Chondrocyte (in vitro differentiated cells): Measurements from ENCODE around the gene ISLR2. TPM values are rescaled to one million over a fixed set of nuclear protein-coding genes. Genes with fewer than 3 reads are reported as not detected.

Experiments
- DNase-seq: peaks from one replicate; pipeline ENCODE4 v3.0.0; 2021; ENCODE audit warnings: mixed read lengths, low spot score
- H3K27ac Mint-ChIP-seq: one replicate; pipeline ENCODE4 v1.8.0; 2021; ENCODE audit warnings: mild to moderate bottlenecking, moderate library complexity, mixed read lengths; ENCODE audit not compliant: unreplicated experiment
- H3K27me3 Mint-ChIP-seq: 2 replicates; pipeline ENCODE4 v1.8.0; 2021; ENCODE audit warnings: low read depth, mixed read lengths
- H3K36me3 Mint-ChIP-seq: 2 replicates; pipeline ENCODE4 v1.8.0; 2021; ENCODE audit warnings: low read depth, mixed read lengths
- H3K4me1 Mint-ChIP-seq: 2 replicates; pipeline ENCODE4 v1.8.0; 2021; ENCODE audit warnings: low read depth, mild to moderate bottlenecking, mixed read lengths
- H3K4me3 Mint-ChIP-seq: one replicate; pipeline ENCODE4 v1.8.0; 2021; ENCODE audit warnings: mild to moderate bottlenecking, moderate library complexity, mixed read lengths; ENCODE audit not compliant: unreplicated experiment
- H3K9me3 Mint-ChIP-seq: 2 replicates; pipeline ENCODE4 v1.8.0; 2021; ENCODE audit warnings: low read depth, mixed read lengths
- total RNA-seq: library from RNA; stranded (reverse); gene quantifications from 3 replicates; pipeline ENCODE4 v1.2.1, GENCODE V29; 2021
- TF ChIP-seq, protein P1 (sequence below): fragments of 200-600 bp; sonication (generic); IDR thresholded peaks from 2 replicates; pipeline ENCODE4 v1.5.0; 2021; ENCODE audit warnings: antibody characterized with exemption, mild to moderate bottlenecking, moderate library complexity

ISLR2 gene
- total RNA-seq, 1 donor from 2014 or later, result 3.2 TPM

- H3K4me3 Mint-ChIP-seq, result no peak overlapping the region
- H3K27me3 Mint-ChIP-seq, result peaks cover 23% of the 10 kb centered on the region
Observed at GRCh38 chr15:74122403-74123130, 7.8 kb upstream of the ISLR2 start.

DNA sequence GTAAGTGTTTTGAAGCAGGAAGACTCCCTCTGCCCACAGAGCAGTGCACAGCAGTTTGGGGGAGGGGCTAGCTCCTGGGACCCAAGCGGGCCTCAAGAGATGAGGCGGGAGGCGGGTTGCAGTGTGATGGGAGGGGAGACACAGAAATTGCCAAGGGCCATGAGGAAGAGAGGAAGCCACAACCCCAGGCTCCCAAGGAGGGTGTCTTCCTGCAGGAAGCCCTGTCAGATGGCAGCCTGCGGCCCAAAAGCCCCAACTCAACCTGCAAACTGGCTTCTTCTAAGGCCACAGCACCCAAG is 7.3 kb upstream of the ISLR2 start:
- H3K4me3 Mint-ChIP-seq, result no peak overlapping the region

More at GRCh38 chr15:74122403-74123130, 7.8 kb upstream of the ISLR2 start:
- H3K4me1 Mint-ChIP-seq, result peaks cover 6% of the 10 kb centered on the region
- TF ChIP-seq, protein P1, sequence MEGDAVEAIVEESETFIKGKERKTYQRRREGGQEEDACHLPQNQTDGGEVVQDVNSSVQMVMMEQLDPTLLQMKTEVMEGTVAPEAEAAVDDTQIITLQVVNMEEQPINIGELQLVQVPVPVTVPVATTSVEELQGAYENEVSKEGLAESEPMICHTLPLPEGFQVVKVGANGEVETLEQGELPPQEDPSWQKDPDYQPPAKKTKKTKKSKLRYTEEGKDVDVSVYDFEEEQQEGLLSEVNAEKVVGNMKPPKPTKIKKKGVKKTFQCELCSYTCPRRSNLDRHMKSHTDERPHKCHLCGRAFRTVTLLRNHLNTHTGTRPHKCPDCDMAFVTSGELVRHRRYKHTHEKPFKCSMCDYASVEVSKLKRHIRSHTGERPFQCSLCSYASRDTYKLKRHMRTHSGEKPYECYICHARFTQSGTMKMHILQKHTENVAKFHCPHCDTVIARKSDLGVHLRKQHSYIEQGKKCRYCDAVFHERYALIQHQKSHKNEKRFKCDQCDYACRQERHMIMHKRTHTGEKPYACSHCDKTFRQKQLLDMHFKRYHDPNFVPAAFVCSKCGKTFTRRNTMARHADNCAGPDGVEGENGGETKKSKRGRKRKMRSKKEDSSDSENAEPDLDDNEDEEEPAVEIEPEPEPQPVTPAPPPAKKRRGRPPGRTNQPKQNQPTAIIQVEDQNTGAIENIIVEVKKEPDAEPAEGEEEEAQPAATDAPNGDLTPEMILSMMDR, result no peak
- DNase-seq, result no peak
- H3K27ac Mint-ChIP-seq, result no peak overlapping the region
- no peaks in the 10 kb centered on the region for H3K9me3 Mint-ChIP-seq
- H3K36me3 Mint-ChIP-seq, result no peaks in the 10 kb centered on the region

DNA sequence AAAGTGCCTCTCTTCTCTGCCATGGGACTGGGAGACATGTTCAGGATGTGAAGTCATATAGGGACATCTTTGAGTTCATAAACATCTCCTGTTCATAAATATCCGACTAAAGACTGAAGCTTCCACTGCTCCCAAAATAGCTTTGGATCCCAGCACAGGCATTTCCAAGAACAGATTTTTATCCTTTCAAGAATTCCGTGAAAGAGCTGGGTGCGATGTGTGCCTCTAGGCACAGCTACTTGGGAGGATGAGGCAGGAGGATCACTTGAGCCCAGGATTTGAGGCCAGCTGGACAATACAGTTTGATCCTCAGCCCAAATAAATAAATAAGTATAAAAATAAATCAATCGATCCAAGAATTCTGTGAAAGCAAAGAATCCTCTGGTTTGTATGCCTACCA is 6.7 kb upstream of the ISLR2 start:
- H3K27ac Mint-ChIP-seq, result no peak overlapping the region
- no peak for DNase-seq
- no peak overlapping the region for H3K4me3 Mint-ChIP-seq
- H3K9me3 Mint-ChIP-seq, result no peaks in the 10 kb centered on the region
- peaks cover 8% of the 10 kb centered on the region for H3K4me1 Mint-ChIP-seq
- TF ChIP-seq, protein P1, result no peak
- peaks cover 20% of the 10 kb centered on the region for H3K27me3 Mint-ChIP-seq
- no peaks in the 10 kb centered on the region for H3K36me3 Mint-ChIP-seq

More for the DNA sequence above, 7.3 kb upstream of the ISLR2 start:
- Mint-ChIP-seq H3K36me3 (no peaks in the 10 kb centered on the region), H3K4me1 (peaks cover 8% of the 10 kb centered on the region), H3K27ac (no peak overlapping the region), H3K27me3 (peaks cover 20% of the 10 kb centered on the region), H3K9me3 (no peaks in the 10 kb centered on the region)
- TF ChIP-seq, protein P1, result peak; percentile 23
- no peak for DNase-seq

DNA sequence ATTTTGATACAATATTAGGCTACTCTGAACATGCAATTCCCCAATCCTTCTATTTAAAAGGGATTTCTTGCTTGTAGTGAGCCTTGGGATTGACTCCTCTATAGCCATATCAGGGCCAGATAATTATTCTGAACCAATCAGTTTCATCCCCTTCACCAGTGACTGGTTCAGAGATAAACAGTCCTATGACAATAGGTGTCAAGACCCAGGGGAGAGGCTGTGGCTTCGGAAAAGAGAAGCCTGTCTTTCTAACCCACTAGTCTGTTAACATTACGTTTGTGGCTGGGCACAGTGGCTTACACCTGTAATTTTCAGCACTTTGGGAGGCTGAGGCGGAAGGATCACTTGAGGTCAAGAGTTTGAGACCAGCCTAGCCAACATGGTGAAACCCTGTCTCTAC is 6.2 kb upstream of the ISLR2 start:
- Mint-ChIP-seq H3K4me1 (peaks cover 13% of the 10 kb centered on the region), H3K9me3 (no peaks in the 10 kb centered on the region), H3K4me3 (no peak overlapping the region), H3K27me3 (peaks cover 24% of the 10 kb centered on the region), H3K27ac (no peak overlapping the region), H3K36me3 (no peaks in the 10 kb centered on the region)
- TF ChIP-seq, protein P1, result no peak
- no peak for DNase-seq

DNA sequence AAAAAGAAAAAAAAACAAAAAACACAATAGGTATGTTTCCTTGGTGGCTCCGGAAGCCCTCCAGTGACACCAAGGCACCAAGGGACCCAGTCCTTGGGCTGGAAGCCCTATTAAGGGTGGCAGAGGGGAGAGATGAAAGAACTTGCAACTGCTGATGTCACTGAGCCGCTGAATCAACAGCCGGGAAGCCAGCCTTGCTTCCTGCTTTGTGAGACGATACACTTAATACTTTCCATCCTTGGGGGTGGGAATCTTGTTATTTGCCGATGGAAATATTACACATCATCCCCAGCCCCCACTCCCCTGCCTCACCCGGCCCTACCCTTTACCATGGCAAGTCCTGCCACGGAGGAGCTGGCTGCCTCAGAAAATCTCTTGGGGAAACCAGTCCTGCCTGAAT is 5.6 kb upstream of the ISLR2 start:
- Mint-ChIP-seq H3K36me3 (no peaks in the 10 kb centered on the region), H3K9me3 (no peaks in the 10 kb centered on the region), H3K27me3 (peaks cover 30% of the 10 kb centered on the region), H3K4me1 (peaks cover 18% of the 10 kb centered on the region), H3K4me3 (no peak overlapping the region), H3K27ac (no peak overlapping the region)
- TF ChIP-seq, protein P1, result no peak
- no peak for DNase-seq
